Measurements from ENCODE around the gene TRAPPC10. TPM values are rescaled to one million over a fixed set of nuclear protein-coding genes. Genes with fewer than 3 reads are reported as not detected.

Gene TRAPPC10
- 15.4 to 19.8 TPM (median 18.2 TPM) in 5 replicates for total RNA-seq (2022; extraction: Qiagen RNA extraction)

DNA sequence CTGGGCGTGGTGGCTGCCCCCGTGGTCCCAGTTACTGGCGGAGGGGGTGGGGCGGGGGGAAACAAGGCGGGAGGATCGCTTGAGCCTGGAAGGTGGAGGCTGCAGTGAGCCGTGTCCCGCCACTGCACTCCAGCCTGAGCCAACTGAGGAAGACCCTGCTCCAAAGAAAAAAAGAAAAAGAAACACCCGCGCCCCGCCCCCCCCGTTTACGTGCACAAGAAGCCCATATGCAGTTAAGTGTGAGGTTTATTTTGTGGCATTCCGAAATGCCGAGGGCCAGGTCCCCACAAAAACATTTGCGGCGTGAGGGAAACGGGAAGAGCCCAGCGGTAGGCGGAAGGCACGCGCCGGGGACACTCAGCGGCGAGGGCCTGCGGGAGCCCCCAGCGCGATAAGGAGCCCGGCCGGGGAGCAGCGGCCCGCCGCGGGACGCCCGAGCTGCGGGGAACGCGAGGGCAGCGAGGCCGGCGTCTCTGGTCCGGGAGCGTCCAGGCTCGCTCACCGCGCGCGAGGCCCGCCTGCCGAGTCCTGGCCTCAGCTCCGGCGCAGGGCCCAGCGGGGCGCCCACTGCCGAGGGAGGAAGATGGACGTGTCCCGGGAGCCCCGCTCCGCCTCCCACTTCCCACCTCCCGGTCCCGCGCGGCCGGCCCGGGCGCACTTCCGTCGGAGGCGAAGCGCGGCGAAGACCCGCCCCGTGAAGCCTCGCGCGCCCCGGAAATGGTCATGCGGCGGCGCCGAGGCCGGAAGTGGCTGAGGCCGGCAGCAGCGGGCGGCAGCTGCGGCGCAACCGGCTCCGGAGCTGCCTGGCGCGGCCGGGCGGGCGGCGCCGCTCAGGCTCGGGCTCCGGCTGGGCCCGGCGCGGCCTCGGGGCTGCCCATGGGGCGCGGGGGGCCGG is at the start of gene TRAPPC10:
TSS of gene TRAPPC10 (plus strand) at position 731 of the 895 bp plus-strand sequence. CDS start 185 bp downstream, outside the sequence.

GRCh38 chr21:44107026-44107501 is 95.0 kb downstream of the TRAPPC10 start, which contains the start of gene PWP2:
PWP2 (plus strand) TSS chr21:44107399; CDS start chr21:44107417, 18 bp downstream.

Other genes with a start within 250 kb of the TRAPPC10 start
- gene CSTB, start 236.0 kb upstream of the TRAPPC10 start, total RNA-seq (2022; extraction: Qiagen RNA extraction), result 66.2 to 99.0 TPM (median 90.7 TPM) in 5 replicates
- gene RRP1, start 222.7 kb upstream of the TRAPPC10 start, total RNA-seq (2022; extraction: Qiagen RNA extraction), result 32.7 to 41.6 TPM (median 34.8 TPM) in 5 replicates
- gene AGPAT3, start 147.1 kb upstream of the TRAPPC10 start, total RNA-seq (2022; extraction: Qiagen RNA extraction), result 20.8 to 28.4 TPM (median 25.8 TPM) in 5 replicates
- 1.0 to 3.2 TPM (median 1.3 TPM) in 5 replicates for gene PWP2, start 95.1 kb downstream of the TRAPPC10 start, total RNA-seq (2022; extraction: Qiagen RNA extraction)
- gene GATD3, start 121.4 kb downstream of the TRAPPC10 start, total RNA-seq (2022; extraction: Qiagen RNA extraction), result 1.6 to 5.0 TPM (median 3.4 TPM) in 5 replicates
- 3.8 to 4.5 TPM (median 4.2 TPM) in 5 replicates for gene ICOSLG, start 228.6 kb downstream of the TRAPPC10 start, total RNA-seq (2022; extraction: Qiagen RNA extraction)
- 0.07 TPM in 1 of 5 replicates, not detected in the others for gene DNMT3L, start 249.6 kb downstream of the TRAPPC10 start, total RNA-seq (2022; extraction: Qiagen RNA extraction)